Stomach (tissue), 9 donors: ENCODE data around the gene GLRX5. TPM values are rescaled to one million over a fixed set of nuclear protein-coding genes. Genes with fewer than 3 reads are reported as not detected.

Experiments used
- DNase-seq, 2 donors: peaks; one replicate each; pipeline versions ENCODE4 v3.0.0 to v3.0.0-alpha.2; 2013 to 2019
- H3K27ac ChIP-seq, 5 donors: fragments of 200-600 bp in 4 of 5; sonication (generic) in 4 of 5; one replicate each; pipeline ENCODE4 v1.5.1; 2013 to 2019; ENCODE audit warnings: mild to moderate bottlenecking in 1 of 5, moderate library complexity in 1 of 5
- H3K27me3 ChIP-seq, 3 donors: fragments of 200-600 bp; sonication (generic); one replicate each; pipeline ENCODE4 v1.5.1; 2017 to 2019; ENCODE audit warnings: mixed run types in 1 of 3
- H3K36me3 ChIP-seq, 4 donors: fragments of 200-600 bp; sonication (generic); 1 replicate in 3 of 4; 2 replicates in 1 of 4; pipeline ENCODE4 v1.5.1; 2016 to 2019
- H3K4me1 ChIP-seq, 4 donors: fragments of 200-600 bp; sonication (generic); one replicate each; pipeline ENCODE4 v1.5.1; 2016 to 2019
- H3K4me3 ChIP-seq, 4 donors: fragments of 200-600 bp; sonication (generic) in 3 of 4; one replicate each; pipeline ENCODE4 v1.5.1; 2016 to 2019; ENCODE audit warnings: mild to moderate bottlenecking in 1 of 4
- H3K9me3 ChIP-seq, 4 donors: fragments of 200-600 bp; sonication (generic); one replicate each; pipeline ENCODE4 v1.5.1; 2016 to 2019
- CTCF ChIP-seq, 7 experiments: fragments of 450-650 bp in 4 of 7; fragments of 200-600 bp in 3 of 7; sonication (generic) in 3 of 7; IDR thresholded peaks; one replicate each; pipeline ENCODE4 v1.5.1; 2016 to 2019; ENCODE audit warnings: antibody characterized with exemption in 7 of 7, control low read depth in 2 of 7, mild to moderate bottlenecking in 1 of 7
- EP300 ChIP-seq: sonication (generic); formaldehyde crosslinking; IDR thresholded peaks from one replicate; pipeline ENCODE4 v1.6.1; 2017; ENCODE audit warnings: antibody characterized with exemption
- POLR2A ChIP-seq, 4 donors: fragments of 450-650 bp; IDR thresholded peaks; one replicate each; pipeline ENCODE4 v1.6.1; 2016; ENCODE audit warnings: antibody characterized with exemption in 4 of 4, control low read depth in 2 of 4, mild to moderate bottlenecking in 1 of 4, moderate library complexity in 1 of 4
- POLR2AphosphoS5 ChIP-seq, 3 donors: sonication (generic); formaldehyde crosslinking; IDR thresholded peaks; one replicate each; pipeline ENCODE4 v1.6.1; 2016; ENCODE audit warnings: antibody characterized with exemption in 3 of 3
- WGBS, 5 donors: extraction: QIAGEN DNeasy Blood & Tissue Kit in 3 of 5; methylation state at CpG; one replicate each; pipeline versions ENCODE4 v1.1.5 to v1.1.7; 2013 to 2018; 5-methylcytosine and 5-hydroxymethylcytosine counted together
- intact Hi-C: fragments of 100-400 bp; cut with DNase I; formaldehyde crosslinking; loops from one replicate; pipeline ENCODE4 v1.15.1; 2023; ENCODE audit warnings: low total_unique reads
- polyA plus RNA-seq, 3 donors: library from polyadenylated mRNA; stranded (reverse); fragments of 200-250 nt; gene quantifications; one replicate each; pipeline ENCODE4 v1.2.3, GENCODE V29; 2013
- total RNA-seq, 5 donors: library from RNA; depleted of rRNA; stranded (reverse); fragments of >200 nt; gene quantifications; one replicate each; pipeline versions ENCODE4 v1.1.0 to v1.2.3, GENCODE V29; 2014 to 2016
- donor health status: healthy with polysubstance abuse.
- donor health status: Bipolar disorder and iron deficiency.
- donor health status: healthy.

Gene GLRX5
- total and polyA plus RNA-seq, 8 donors, result 29.5 to 316 (median 40.5) TPM

DNA sequence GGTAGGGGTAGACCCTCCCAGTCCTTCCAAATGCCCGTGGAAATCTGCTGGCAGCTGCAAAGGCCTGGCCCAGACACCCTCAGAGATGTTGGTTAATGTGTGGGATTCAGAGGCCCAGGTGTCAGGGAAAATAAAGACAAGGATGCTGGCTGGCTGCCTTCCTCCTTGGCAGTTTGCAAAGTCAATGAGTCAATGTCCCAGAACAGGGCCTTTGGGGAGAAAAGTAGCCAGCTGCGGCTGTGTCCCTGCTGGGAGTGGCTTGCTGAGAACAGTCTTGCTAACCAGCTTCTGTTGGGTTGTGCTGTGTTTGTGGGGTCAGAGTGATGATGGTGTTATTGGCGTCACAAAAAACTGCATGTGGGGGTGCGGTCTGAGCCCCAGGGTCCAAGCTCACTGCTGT lies 29.2 kb downstream of the GLRX5 start:
- Histone ChIP-seq H3K9me3 (no peaks in the 10 kb centered on the region), H3K4me1 (peaks cover 0 to 12% (median 2%) of the 10 kb centered on the region in 4 donors), H3K4me3 (no peak overlapping the region), H3K36me3 (no peaks in the 10 kb centered on the region), H3K27ac (no peak overlapping the region), H3K27me3 (no peaks in the 10 kb centered on the region)
- WGBS, 5 donors, result 51 to 74% (median 67%) methylated on average over 4 of the region's 4 CpGs
- TF ChIP-seq EP300 (no peak), POLR2A (IDR thresholded peaks at IDR 0.05) (no peak), POLR2AphosphoS5 (IDR thresholded peaks at IDR 0.05) (no peak), CTCF (IDR thresholded peaks at IDR 0.05) (no peak)
- intact Hi-C loops, result no loop called here
- DNase-seq, result no peak

GRCh38 chr14:95569440-95569839 lies 34.6 kb downstream of the GLRX5 start:
- no peaks in the 10 kb centered on the region for H3K9me3 ChIP-seq
- no peaks in the 10 kb centered on the region for H3K36me3 ChIP-seq
- intact Hi-C loops, result no loop called here
- no peak overlapping the region for H3K4me3 ChIP-seq
- peaks cover 0 to 9% (median 0%) of the 10 kb centered on the region in 3 donors for H3K27me3 ChIP-seq
- no peak for DNase-seq
- H3K27ac ChIP-seq, result no peak overlapping the region
- H3K4me1 ChIP-seq, result no peaks in the 10 kb centered on the region
- 75 to 87% (median 82%) methylated on average over 3 of the region's 3 CpGs for WGBS, 5 donors
- TF ChIP-seq POLR2AphosphoS5 (IDR thresholded peaks at IDR 0.05), result no peak
- no peak for TF ChIP-seq POLR2A (IDR thresholded peaks at IDR 0.05)
- no peak for TF ChIP-seq CTCF (IDR thresholded peaks at IDR 0.05)
- TF ChIP-seq EP300, result no peak

GRCh38 chr14:95573313-95573712 lies 38.5 kb downstream of the GLRX5 start:
- no peaks in the 10 kb centered on the region for H3K4me1 ChIP-seq
- no peaks in the 10 kb centered on the region for H3K9me3 ChIP-seq
- peaks cover 0 to 9% (median 0%) of the 10 kb centered on the region in 3 donors for H3K27me3 ChIP-seq
- no peak overlapping the region for H3K4me3 ChIP-seq
- H3K36me3 ChIP-seq, result no peaks in the 10 kb centered on the region
- WGBS, 5 donors, result 91 to 97% (median 96%) methylated on average over 7 of the region's 7 CpGs
- intact Hi-C loops, result no loop called here
- DNase-seq, result no peak
- no peak overlapping the region for H3K27ac ChIP-seq
- TF ChIP-seq EP300, result no peak
- TF ChIP-seq POLR2A (IDR thresholded peaks at IDR 0.05), result no peak
- no peak for TF ChIP-seq CTCF (IDR thresholded peaks at IDR 0.05)
- TF ChIP-seq POLR2AphosphoS5 (IDR thresholded peaks at IDR 0.05), result no peak

DNA sequence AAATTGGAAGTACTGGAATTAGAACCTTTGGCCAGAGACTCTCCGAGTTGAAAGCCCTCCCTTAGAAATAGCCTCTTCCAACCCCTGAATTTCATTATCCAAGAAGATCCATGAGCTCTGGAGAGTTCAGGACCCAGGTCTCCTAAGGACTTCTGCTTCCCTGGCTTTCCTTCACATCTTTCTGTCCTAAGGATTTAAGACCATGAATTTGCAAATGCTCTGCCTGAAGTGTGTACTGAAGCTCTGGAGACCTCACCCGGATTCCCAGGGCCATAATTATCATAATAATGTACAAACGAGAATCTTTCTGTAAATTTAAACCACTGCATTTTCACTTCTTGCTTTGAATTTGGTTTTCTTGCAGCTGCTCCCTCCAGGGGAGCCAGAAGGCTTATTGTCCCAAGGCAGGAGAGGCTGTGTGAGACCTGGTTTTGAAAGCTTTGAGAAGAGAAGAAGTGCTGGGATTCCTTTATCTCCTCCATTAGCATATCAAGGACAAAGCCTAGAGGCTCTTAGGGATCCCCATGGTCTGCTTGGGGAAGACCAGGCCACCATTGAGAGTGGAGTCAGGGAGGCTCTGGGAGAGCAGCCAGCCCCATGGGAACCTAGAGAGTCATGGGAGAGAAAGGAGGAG lies 41.1 kb downstream of the GLRX5 start:
- Histone ChIP-seq H3K9me3 (no peaks in the 10 kb centered on the region), H3K4me1 (no peaks in the 10 kb centered on the region), H3K36me3 (no peaks in the 10 kb centered on the region), H3K4me3 (no peak overlapping the region), H3K27me3 (peaks cover 0 to 9% (median 0%) of the 10 kb centered on the region in 3 donors), H3K27ac (no peak overlapping the region)
- intact Hi-C loops, result no loop called here
- WGBS, 5 donors, result 37 to 49% (median 46%) methylated on average over 3 of the region's 3 CpGs
- DNase-seq, result no peak
- no peak for TF ChIP-seq EP300
- no peak for TF ChIP-seq CTCF (IDR thresholded peaks at IDR 0.05)
- no peak for TF ChIP-seq POLR2A (IDR thresholded peaks at IDR 0.05)
- no peak for TF ChIP-seq POLR2AphosphoS5 (IDR thresholded peaks at IDR 0.05)
